OCI-LY3 (cell line): ENCODE data around the gene LTBP1.

Experiments
- EZH2phosphoT487 ChIP-seq: fragments of 200-600 bp; shearing (Covaris generic); IDR thresholded peaks from 2 replicates; pipeline ENCODE4 v1.6.1; 2018; ENCODE audit warnings: antibody characterized with exemption, mixed run types, low read depth
- TF ChIP-seq, protein P1 (sequence below): fragments of 200-600, 300-600 bp; sonication (generic); IDR thresholded peaks from 2 replicates; pipeline ENCODE4 v1.5.1; 2014; ENCODE audit warnings: antibody characterized with exemption, low read length, low read depth

DNA sequence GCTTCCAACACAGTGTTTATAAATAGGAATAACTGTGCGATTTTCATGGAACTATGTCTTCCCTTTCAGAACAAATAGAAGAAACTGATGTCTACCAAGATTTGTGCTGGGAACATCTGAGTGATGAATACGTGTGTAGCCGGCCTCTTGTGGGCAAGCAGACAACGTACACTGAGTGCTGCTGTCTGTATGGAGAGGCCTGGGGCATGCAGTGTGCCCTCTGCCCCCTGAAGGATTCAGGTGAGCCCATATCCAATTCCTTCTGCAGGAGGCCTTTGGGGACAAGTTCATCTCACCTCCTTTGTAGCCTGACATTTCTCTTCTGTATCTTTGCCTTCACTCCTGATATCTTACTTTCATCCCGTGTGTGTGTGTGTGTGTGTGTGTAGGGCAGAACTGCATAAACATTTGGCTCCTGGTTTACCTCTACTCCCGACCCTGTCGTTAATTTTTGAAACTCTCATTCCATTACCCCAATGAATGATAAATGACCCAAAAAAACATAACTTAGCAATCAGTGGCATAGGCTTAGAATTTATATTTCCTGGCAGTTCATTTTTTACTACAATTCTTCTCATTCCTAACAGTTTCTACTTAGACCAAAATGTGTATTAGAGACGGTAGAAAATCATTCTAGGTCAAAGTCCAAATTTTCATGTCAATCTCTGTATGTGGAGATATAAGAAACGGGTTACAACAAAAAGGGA is 418.7 kb downstream of the LTBP1 start:
- TF ChIP-seq, protein P1, sequence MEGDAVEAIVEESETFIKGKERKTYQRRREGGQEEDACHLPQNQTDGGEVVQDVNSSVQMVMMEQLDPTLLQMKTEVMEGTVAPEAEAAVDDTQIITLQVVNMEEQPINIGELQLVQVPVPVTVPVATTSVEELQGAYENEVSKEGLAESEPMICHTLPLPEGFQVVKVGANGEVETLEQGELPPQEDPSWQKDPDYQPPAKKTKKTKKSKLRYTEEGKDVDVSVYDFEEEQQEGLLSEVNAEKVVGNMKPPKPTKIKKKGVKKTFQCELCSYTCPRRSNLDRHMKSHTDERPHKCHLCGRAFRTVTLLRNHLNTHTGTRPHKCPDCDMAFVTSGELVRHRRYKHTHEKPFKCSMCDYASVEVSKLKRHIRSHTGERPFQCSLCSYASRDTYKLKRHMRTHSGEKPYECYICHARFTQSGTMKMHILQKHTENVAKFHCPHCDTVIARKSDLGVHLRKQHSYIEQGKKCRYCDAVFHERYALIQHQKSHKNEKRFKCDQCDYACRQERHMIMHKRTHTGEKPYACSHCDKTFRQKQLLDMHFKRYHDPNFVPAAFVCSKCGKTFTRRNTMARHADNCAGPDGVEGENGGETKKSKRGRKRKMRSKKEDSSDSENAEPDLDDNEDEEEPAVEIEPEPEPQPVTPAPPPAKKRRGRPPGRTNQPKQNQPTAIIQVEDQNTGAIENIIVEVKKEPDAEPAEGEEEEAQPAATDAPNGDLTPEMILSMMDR = no peak
- TF ChIP-seq EZH2phosphoT487 = no peak
